ENCODE results near the gene RAB36.
A peak's percentile ranks its signal among the peaks of the same experiment; 100 is the strongest.

The RAB36 gene

GRCh38 chr22:23157560-23158515 is 12.6 kb downstream of the RAB36 start:
- no peak for TF ChIP-seq CTCF (IDR thresholded peaks at IDR 0.05)
- no peak for TF ChIP-seq ZFX (IDR thresholded peaks at IDR 0.05; ENCODE audit: borderline replicate concordance)
- H3K27ac ChIP-seq = no peak overlapping the region

DNA sequence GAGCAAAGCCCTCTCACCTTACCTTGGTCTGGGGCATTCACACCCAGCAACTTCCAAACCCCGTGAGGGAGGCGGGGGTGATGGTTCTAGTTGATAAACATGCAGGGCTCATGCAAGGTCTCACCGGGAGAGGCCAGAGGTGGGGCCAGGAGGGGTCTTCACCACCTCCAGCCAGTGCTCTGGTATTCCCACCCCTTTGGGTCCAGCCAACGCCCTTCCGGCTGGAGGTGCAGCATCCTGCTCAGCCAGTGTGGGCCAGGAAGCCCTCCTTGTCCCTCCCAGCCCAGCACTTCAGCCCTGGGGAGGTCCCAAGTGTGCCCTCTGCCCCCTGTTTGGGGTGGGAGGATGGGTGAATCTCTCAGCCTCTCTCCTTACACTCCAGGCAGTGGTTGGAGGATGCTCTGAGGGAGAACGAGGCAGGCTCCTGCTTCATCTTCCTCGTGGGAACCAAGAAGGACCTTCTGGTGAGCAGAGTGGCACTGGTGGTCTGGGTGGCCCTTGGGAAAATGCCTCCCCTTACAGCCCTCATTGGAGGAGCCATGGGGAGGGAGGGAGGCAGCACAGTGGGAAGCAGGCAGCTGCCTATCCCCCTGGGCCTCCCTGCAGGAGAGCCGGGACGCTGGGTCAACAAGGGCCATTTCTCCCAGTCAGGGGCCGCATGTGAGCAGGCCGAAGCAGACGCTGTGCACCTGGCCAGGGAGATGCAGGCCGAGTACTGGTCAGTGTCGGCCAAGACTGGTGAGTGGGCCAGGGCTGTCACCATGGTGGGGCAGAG is 13.4 kb downstream of the RAB36 start:
- no peak overlapping the region for H3K27ac ChIP-seq
- no peak for TF ChIP-seq ZFX (IDR thresholded peaks at IDR 0.05; ENCODE audit: borderline replicate concordance)
- no peak for TF ChIP-seq CTCF (IDR thresholded peaks at IDR 0.05)

GRCh38 chr22:23159291-23159630 is 14.0 kb downstream of the RAB36 start:
- H3K27ac ChIP-seq = no peak overlapping the region
- TF ChIP-seq CTCF (IDR thresholded peaks at IDR 0.05) = no peak
- no peak for TF ChIP-seq ZFX (IDR thresholded peaks at IDR 0.05; ENCODE audit: borderline replicate concordance)

- no peak for TF ChIP-seq ZFX (IDR thresholded peaks at IDR 0.05; ENCODE audit: borderline replicate concordance)
Observed at GRCh38 chr22:23161029-23161428, 15.8 kb downstream of the RAB36 start.

GRCh38 chr22:23161574-23161973 is 16.3 kb downstream of the RAB36 start:
- TF ChIP-seq ZFX (IDR thresholded peaks at IDR 0.05; ENCODE audit: borderline replicate concordance) = no peak
- no peak for TF ChIP-seq CTCF (IDR thresholded peaks at IDR 0.05)
- H3K27ac ChIP-seq = no peak overlapping the region

More at GRCh38 chr22:23161029-23161428, 15.8 kb downstream of the RAB36 start:
- H3K27ac ChIP-seq = no peak overlapping the region

DNA sequence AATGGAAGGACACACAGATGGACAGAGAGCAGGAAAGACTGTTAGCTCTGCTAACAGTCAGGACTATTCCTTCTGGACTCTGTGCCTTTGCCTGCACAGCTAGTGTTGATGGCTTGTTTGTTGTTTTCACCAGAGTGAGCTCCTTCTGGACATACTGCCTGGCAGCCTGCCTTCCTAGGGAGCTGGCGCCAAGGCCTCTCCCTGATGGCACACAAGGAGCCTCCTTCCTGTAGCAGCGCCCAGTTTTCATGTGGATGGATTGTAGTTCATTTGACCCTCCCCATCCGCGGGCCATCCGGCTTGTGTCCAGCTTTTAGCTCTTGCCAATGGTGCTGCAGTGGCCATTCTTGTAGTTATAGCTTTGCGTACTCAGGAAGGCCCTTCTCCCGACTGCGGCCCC is 18.4 kb downstream of the RAB36 start:
- H3K27ac ChIP-seq = 0 out of 2 replicates have a peak overlapping the region, but pooled peaks have one; percentile 10

DNA sequence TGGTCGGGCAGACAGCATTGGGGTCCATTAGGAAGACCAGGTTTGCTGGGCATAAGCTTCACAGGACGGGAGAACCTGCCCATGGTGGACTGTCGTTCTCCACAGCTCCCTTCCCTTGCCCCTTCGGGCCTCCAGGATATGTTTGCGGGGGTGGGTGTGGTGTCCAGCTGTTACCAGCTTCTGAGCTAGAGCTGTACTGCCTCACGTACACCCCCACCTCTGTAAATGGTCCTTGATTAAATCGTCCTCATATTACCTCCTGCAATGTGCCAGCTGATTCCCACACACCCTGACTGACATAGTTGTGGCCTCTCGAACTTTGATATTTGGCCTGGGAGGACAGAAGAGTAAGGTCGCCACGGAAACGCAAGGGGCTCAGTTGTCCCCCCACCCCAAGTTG is 18.8 kb downstream of the RAB36 start:
- H3K27ac ChIP-seq = 0 out of 2 replicates have a peak overlapping the region, but pooled peaks have one; percentile 10
- TF ChIP-seq ZFX (IDR thresholded peaks at IDR 0.05; ENCODE audit: borderline replicate concordance) (no peak), CTCF (IDR thresholded peaks at IDR 0.05) (no peak)

More for the DNA sequence above, 18.4 kb downstream of the RAB36 start:
- no peak for TF ChIP-seq ZFX (IDR thresholded peaks at IDR 0.05; ENCODE audit: borderline replicate concordance)
